ENCODE results near the gene SUSD1. TPM values are rescaled to one million over a fixed set of nuclear protein-coding genes. Genes with fewer than 3 reads are reported as not detected.

SUSD1 gene
- total and polyA plus RNA-seq, 2 of the 13 experiments (the other 11 are each of a cell fraction or from before 2014, with no cell fraction given) = 25.9 to 32.3 TPM

- no peak for TF ChIP-seq ARHGAP35 (CRISPR knock-in tag; IDR thresholded peaks at IDR 0.05; ENCODE audit: borderline replicate concordance)
- no peak for TF ChIP-seq SOX13 (IDR thresholded peaks at IDR 0.05)
- peak in 1 of 2 experiments; percentile 40; a peak in 1 of 4 replicates for TF ChIP-seq SOX13 (CRISPR knock-in tag; conservative IDR thresholded peaks at IDR 0.05 in 1 of 2, IDR thresholded peaks at IDR 0.05 in 1 of 2)
- TF ChIP-seq MYNN (CRISPR knock-in tag; IDR thresholded peaks at IDR 0.05; ENCODE audit: low read depth) = no peak
- TF ChIP-seq, protein P1, sequence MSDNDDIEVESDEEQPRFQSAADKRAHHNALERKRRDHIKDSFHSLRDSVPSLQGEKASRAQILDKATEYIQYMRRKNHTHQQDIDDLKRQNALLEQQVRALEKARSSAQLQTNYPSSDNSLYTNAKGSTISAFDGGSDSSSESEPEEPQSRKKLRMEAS (IDR thresholded peaks at IDR 0.05) = 0 out of 2 replicates have a peak, but pooled peaks have one; percentile 22
- peak; percentile 75; the same call in 1 of the 2 replicates for TF ChIP-seq MIXL1 (CRISPR knock-in tag; IDR thresholded peaks at IDR 0.05)
- TF ChIP-seq HOXA3 (CRISPR knock-in tag; IDR thresholded peaks at IDR 0.05) = no peak
- peak; percentile 57; the same call in 1 of the 2 replicates for TF ChIP-seq NFIC (IDR thresholded peaks at IDR 0.05; ENCODE audit: low read length)
- TF ChIP-seq ZNF609 (CRISPR knock-in tag; IDR thresholded peaks at IDR 0.05; ENCODE audit: borderline replicate concordance) = peak; percentile 94
- no peak for TF ChIP-seq TGIF2 (CRISPR knock-in tag; IDR thresholded peaks at IDR 0.05)
- peak; percentile 53; the same call in 1 of the 2 replicates for TF ChIP-seq ZNF331 (CRISPR knock-in tag; IDR thresholded peaks at IDR 0.05)
- TF ChIP-seq CREM (IDR thresholded peaks at IDR 0.05) = peak; percentile 32; the same call in 1 of the 2 replicates
- no peak for TF ChIP-seq CREM (CRISPR knock-in tag; IDR thresholded peaks at IDR 0.05)
- peak; percentile 87 for TF ChIP-seq AHDC1 (CRISPR knock-in tag; IDR thresholded peaks at IDR 0.05; ENCODE audit: borderline replicate concordance)
- TF ChIP-seq ZNF879 (CRISPR knock-in tag; IDR thresholded peaks at IDR 0.05) = no peak
- peak; percentile 65; the same call in 1 of the 2 replicates for TF ChIP-seq ZNF556 (CRISPR knock-in tag; IDR thresholded peaks at IDR 0.05; ENCODE audit: borderline replicate concordance)
- 0 out of 2 replicates have a peak, but pooled peaks have one; percentile 16 for TF ChIP-seq NCOA2 (CRISPR knock-in tag; IDR thresholded peaks at IDR 0.05)
- TF ChIP-seq ZNF724P (CRISPR knock-in tag; IDR thresholded peaks at IDR 0.05; ENCODE audit: borderline replicate concordance) = no peak
Measured at GRCh38 chr9:112033237-112034215, 141.6 kb downstream of the SUSD1 start (continued).

Measured in HepG2 (cell line).